ENCODE measurements around the gene PSAT1.
"Not testable (repeated sequence)": the region's sequence is repeated elsewhere in the genome, so short reads cannot be mapped to it uniquely, and the experiment has no call there.

PSAT1 gene

GRCh38 chr9:78296893-78297671 lies at the start of gene PSAT1:
Gene PSAT1, plus strand, starts transcription at chr9:78297125. Its CDS starts 86 bp downstream, at chr9:78297211.
- DNase-seq: peak; percentile 87 to 91

- DNase-seq: no peak
These were observed 48.3 kb upstream of the PSAT1 start for GRCh38 chr9:78248635-78249034.

- DNase-seq: no peak
These were observed 47.4 kb upstream of the PSAT1 start for GRCh38 chr9:78249542-78249941.

- DNase-seq: no peak
These were observed 44.3 kb upstream of the PSAT1 start for GRCh38 chr9:78252616-78253015.

- no peak for DNase-seq
These were observed 43.6 kb upstream of the PSAT1 start for GRCh38 chr9:78253285-78253684.

GRCh38 chr9:78261403-78262001 lies 35.4 kb upstream of the PSAT1 start:
- DNase-seq: peak in 1 of 2 donors; percentile 25

- no peak for DNase-seq
These were observed 34.3 kb upstream of the PSAT1 start for GRCh38 chr9:78262655-78263054.

- no peak for DNase-seq
These were observed 29.0 kb upstream of the PSAT1 start for GRCh38 chr9:78267889-78268288.

- DNase-seq: no peak
These were observed 27.1 kb upstream of the PSAT1 start for GRCh38 chr9:78269784-78270183.

GRCh38 chr9:78272307-78272706 lies 24.6 kb upstream of the PSAT1 start:
- no peak for DNase-seq

GRCh38 chr9:78273761-78274160 lies 23.2 kb upstream of the PSAT1 start:
- DNase-seq: no peak

- DNase-seq: no peak
These were observed 18.6 kb upstream of the PSAT1 start for GRCh38 chr9:78278177-78278777.

GRCh38 chr9:78278801-78279200 lies 18.1 kb upstream of the PSAT1 start:
- no peak for DNase-seq

GRCh38 chr9:78280982-78281668 lies 15.8 kb upstream of the PSAT1 start:
- no peak for DNase-seq

GRCh38 chr9:78284181-78284580 lies 12.7 kb upstream of the PSAT1 start:
- not testable (repeated sequence) for DNase-seq

GRCh38 chr9:78286125-78286524 lies 10.8 kb upstream of the PSAT1 start:
- no peak for DNase-seq

GRCh38 chr9:78286946-78287388 lies 10.0 kb upstream of the PSAT1 start:
- no peak for DNase-seq

GRCh38 chr9:78288214-78288892 lies 8.6 kb upstream of the PSAT1 start:
- no peak for DNase-seq

GRCh38 chr9:78289474-78289873 lies 7.5 kb upstream of the PSAT1 start:
- no peak for DNase-seq

GRCh38 chr9:78291240-78291925 lies 5.5 kb upstream of the PSAT1 start:
- no peak for DNase-seq

GRCh38 chr9:78292026-78292425 lies 4.9 kb upstream of the PSAT1 start:
- DNase-seq: no peak

Measured in CD4-positive, alpha-beta T cell treated with Interleukin-1 beta for 1 hour (primary cell).